ENCODE data around the gene TAP1.
A peak's percentile ranks its signal among the peaks of the same experiment; 100 is the strongest.
"Not testable (repeated sequence)": the region's sequence is repeated elsewhere in the genome, so short reads cannot be mapped to it uniquely, and the experiment has no call there.

The TAP1 gene

DNA sequence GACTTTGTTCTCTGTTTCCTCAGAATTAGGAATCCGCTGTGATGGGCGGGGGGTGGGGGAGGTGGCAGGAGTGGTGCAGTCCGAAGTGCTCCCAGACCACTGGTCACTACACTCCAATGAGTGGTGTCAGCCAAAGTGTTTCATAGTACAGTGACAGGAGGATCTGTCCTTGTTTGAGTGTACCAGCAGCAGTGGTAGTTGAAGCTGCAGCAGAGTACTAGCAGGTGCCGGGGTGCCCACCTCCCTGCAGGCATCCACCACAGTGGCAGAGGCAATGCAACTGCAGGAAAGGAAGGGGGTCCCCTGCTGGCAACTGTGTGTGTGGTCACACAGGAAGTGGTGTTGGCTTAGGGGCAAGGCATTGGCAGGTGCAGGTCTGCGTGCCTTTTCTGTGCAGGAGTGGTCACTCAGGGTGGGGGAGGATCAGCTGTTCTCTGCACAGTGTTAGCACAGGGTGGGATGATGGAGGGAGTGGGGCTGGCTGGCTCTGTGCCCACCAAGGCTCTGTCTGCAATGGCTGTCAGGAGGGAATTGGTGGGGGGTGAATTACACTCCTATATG lies 46.4 kb downstream of the TAP1 start:
- no peak for DNase-seq (ENCODE audit: low spot score)

GRCh38 chr6:32805404-32805803 lies 48.1 kb downstream of the TAP1 start:
- DNase-seq (ENCODE audit: low spot score), result not testable (repeated sequence)

DNA sequence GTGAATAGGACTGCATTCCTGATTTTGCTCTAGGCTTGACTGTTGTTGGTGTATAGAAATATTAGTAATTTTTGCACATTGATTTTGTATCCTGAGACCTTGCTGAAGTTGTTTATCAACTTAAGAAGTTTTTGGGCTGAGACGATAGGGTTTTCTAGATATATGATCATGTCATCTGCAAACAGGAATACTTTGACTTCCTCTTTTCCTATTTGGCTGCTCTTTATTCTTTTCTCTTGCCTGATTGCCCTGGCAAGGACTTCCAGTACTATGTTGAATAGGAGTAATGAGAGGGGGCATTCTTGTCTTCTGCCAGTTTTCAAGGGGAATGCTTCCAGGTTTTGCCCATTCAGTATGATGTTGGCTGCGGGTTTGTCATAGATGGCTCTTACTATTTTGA lies 50.1 kb downstream of the TAP1 start:
- no peak for DNase-seq (ENCODE audit: low spot score)

- no peak for DNase-seq (ENCODE audit: low spot score)
Measured at GRCh38 chr6:32799740-32800139, 53.8 kb downstream of the TAP1 start.

GRCh38 chr6:32799168-32799567 lies 54.3 kb downstream of the TAP1 start:
- no peak for DNase-seq (ENCODE audit: low spot score)

- peak; percentile 39 for DNase-seq (ENCODE audit: low spot score)
Measured at GRCh38 chr6:32796848-32797776, 56.4 kb downstream of the TAP1 start.

Small RNA genes within 50 kb of the gene (small RNA-seq; reads per million reads assigned to genes)
- 0 reads per million in 2 experiments for gene HLA-Z
